GM10847 (cell line): ENCODE measurements around the gene SRSF4.

Source experiments
- POLR2A ChIP-seq: IDR thresholded peaks from 2 replicates; pipeline ENCODE4 v1.6.1; 2011; ENCODE audit not compliant: insufficient read length; ENCODE audit errors: extremely low read depth

Gene SRSF4

DNA sequence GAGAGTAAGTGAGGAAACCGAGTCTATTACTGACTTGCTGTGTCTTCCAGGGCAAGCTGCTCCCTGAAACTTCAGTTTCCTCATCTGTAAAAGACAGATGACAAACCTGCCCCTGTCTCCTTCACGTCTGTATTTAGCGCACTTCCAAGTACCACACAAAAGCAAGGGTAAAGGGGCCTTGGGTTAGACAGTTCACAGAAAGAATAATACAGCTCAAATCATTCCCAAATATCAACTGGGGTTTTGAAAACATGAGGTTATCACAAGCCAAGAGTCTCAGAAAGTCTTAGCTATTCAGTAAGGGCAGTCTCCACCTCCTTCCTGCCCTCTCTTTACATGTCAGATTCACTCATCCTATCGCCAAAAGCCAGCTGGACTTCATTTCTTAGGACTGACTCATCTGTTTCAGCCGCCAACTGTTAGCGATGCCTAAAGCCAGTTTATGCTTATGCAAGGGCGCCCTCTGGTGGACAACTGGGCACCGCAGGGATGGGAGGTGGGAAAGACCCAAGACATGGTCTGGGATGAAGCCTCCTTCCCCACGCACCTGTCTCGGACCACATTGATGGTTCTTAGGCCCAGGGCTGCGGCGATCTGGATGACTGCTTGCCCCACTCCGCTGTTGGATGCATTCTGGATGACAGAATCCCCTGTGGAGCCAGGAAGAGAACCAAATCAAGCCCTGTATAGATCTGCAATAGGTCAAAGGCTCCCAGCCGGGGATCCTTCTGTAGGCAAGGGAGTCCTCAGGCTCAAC, 21.1 kb upstream of the SRSF4 start:
- no peak for TF ChIP-seq POLR2A

DNA sequence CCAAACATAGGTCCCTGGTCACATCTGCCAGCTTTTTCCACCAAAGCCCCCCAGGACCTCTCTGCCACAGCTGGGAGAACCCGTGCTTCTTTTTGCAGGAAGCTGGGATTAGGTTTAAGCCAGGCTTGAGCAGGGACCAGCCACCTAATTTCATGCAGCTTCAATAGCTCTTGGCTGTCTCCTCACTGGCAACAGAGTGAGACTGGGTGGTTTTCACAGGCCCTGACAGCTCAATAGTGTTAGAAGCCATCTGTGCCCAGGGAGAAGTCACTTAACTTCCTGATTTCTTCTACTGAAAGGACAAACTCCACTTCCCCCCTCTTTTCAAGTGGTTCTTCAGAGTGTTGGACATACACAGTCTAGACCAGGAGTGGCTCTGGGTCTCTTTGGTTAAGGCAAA, 20.4 kb upstream of the SRSF4 start:
- no peak for TF ChIP-seq POLR2A

DNA sequence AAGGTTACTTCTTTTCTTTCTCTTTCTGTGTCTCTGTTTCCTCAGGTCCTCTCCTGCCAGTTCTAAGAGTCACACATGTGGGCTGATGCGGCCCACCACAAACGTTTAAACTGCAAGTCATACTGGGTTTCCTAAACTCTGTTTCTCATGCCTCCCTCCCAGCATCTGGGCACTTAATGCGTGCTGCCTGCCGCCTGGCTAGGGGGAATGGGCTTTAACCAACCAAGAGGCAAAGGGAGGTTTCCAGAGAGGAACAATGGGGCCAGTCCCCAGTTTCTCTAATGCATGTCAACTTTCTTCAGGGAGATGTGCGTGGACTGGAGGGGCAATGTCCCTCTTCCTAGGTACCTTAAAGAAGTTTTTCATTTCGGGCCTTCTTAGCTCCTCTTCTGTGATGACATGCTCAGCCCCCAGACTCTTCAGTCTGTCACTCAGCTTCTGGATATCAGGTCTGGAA, 19.9 kb upstream of the SRSF4 start:
- TF ChIP-seq POLR2A: no peak

DNA sequence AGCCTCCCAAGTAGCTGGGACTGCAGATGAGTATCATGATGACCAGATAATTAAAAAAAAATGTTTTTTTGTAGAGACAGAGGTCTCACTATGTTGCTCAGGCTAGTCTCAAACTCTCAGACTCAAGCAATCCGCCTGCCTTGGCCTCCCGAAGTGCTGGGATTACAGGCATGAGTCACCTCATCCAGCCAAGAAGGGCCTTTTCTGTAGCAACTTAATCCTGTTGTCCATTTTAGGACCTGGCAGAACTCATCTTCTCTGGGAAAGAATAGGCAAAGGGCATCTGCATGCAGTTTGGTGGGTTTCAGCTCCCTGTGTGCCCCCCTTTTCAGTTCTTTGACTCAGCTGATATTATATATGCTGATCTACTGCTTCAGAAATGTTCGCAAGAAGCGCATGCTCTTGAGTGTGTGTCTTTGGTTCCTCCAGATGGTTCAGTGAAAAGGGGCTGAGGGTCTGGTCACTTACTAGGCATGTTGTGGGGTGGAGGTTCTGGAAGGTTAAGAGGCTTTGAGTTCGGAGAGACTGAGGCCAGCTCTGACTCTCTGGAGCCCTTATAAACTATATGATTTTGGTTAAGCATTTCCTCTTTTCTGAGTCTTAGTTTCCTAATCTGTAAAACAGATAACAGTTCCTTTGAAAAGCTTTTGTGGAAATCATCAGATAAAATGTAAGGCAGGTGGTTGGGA, 19.4 kb upstream of the SRSF4 start:
- TF ChIP-seq POLR2A: no peak

DNA sequence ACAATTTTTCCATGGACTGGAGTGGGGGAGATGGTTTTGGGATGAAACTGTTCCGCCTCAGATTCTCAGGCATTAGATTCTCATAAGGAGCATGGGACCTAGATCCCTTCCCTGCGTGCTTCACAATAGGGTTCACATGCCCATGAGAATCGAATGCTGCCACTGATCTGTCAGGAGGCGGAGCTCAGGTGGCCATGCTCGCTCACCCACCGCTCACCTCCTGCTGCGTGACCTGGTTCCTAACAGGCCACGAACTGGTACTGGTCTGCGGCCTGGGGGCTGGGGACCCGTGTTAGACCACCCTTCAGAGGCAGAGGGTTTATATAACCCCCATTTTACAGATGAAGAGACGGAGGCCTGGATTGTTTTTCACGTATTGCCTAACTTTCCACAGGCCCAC, 16.3 kb upstream of the SRSF4 start:
- TF ChIP-seq POLR2A: no peak

DNA sequence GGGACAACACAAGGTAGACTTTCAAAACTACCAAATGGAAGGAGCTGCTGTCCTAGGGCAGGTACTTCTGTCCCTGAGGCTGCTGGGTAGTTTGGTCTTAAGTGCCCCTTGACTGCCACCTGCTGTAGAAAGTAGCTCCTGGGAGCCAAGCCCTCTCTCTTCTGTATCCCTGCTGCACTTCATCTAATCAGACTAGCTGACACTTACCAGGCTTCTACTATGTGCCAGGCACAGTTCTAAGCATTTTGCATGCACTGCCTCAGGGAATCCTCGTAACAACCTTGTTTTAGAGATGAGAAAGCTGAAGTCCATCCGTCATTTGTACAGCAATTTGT, 15.9 kb upstream of the SRSF4 start:
- no peak for TF ChIP-seq POLR2A

DNA sequence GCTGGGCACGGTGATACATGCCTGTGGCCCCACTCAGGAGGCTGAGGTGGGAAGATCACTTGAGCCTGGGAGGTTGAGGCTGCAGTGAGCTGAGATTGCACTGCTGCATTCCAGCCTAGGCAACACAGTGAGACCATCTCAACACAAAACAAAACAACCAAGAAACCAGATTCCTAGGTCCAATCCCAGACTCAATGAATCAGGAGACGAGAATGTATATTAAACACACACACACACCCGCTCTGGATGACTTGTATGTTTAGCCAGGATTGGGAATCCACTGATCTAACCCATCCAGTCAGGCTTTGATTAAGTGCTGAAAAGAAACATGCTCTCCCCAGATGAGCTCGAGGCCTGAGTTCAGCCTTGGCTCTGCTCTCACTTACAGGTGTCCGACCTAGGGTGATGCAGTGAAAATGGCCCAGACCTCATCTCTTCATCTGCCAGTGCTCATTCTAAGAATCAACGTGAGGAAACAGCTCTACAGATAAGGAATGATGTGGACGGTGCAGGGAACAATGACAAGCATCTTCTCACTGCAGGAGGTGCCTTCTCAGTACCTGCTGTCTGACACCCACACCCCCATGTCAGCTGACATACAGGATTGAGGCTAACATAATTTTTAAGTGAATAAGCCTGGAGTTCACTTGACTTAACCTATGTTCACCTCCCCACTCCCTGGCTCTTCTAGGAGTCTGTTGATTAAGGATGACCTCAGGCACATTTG, 15.3 kb upstream of the SRSF4 start:
- TF ChIP-seq POLR2A: no peak

DNA sequence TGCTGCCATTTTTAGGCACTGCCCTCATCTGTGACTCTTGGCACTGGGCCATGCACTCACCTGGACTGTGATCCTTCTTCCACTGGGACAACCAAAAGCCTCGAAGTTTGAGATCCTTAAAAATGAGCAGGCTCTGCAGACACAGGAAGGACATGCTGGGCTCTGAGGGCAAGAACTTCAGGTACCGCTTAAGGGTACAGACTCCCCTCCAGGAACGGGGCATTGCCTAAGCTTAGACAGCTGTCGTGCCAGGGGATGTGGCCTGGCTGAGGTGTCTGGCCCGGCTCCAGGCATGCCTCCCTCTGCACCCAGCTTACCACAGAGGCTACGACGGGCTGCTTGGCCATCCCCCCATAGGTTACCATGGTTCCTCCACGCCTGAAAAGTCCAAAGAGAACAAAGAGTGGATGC, 14.2 kb upstream of the SRSF4 start:
- TF ChIP-seq POLR2A: no peak

DNA sequence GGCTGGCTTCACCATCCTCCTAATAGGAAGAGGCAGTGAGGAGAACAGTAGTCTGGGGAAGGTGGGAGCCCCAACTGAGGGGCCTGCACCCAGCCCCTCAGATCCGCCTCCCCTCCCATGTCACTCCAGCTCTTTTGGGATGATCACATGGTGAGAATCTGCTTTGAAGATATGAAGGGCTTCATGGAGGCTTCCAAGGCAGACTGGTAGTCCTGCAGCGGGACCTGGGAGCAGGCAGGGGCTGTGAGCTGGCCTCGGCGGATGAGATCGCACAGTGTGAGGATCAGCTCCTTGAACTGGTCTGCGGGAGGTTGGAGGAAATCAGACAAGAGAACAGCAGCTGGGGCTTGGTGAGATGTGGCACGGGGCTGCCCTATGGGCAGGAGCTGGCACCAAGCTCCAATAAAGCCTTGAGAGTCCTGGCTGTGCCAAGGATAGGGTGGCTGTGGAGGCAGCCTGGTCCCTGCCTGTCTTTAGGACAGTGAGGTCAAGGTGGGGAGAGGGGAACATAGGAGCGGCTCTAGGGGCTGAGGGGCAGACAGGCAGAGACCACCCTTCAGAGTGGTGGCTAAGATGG, 12.3 kb upstream of the SRSF4 start:
- no peak for TF ChIP-seq POLR2A

DNA sequence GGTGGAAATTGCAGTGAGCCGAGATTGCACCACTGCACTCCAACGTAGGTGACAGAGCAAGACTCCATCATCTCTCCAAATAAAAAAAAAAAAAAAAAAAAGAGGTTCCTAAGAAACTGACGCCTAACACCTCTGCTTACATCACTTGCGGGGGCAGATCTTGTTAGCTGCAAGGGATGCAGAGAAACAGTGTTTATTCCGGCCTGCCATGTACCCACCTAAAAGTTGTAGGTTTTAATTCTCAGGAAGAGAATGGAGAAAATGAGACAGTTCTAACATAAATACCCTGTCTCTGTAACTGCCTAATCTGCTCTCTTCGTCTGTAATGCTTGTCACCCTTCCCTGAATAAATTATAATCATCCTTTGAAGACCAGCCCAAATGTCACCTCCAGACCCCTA, 9.0 kb upstream of the SRSF4 start:
- no peak for TF ChIP-seq POLR2A

DNA sequence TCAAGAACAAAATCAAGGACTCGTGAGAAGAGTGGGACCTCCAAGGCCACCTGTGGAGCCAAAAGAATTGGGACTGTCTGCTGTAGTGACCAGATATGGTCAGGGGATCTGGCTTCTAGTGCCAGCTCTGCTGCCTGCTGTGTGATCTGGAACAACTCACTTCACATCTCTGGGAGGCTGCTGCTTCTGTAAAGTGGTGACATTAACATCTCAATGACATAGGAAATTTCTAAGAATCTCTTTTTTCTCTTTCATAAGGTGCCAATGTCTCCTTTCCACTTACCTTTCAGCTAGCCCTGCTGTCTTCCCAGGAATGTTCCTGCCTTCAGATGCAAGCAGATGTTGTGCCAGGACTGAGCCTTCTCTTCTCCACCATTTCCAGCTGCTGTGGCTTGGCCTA, 5.0 kb upstream of the SRSF4 start:
- TF ChIP-seq POLR2A: no peak

DNA sequence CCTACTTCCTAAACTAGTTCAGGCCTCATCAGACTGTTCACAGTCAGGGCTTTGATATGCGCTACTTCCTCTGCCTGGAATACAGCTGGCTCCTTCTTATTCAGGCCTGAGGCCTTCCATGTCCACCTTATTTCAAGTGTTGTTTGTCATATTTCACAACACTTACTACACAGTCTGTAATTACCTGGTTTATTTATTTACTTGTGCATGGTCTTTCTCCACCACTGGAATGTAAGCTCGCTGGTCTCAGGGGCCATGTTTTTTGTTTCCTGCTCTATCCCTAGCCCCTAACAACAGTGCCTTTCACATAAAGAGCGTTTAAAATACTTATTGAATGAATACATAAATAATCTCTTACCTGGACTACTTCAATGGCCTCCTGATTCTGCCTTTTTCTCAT, 4.6 kb upstream of the SRSF4 start:
- no peak for TF ChIP-seq POLR2A

DNA sequence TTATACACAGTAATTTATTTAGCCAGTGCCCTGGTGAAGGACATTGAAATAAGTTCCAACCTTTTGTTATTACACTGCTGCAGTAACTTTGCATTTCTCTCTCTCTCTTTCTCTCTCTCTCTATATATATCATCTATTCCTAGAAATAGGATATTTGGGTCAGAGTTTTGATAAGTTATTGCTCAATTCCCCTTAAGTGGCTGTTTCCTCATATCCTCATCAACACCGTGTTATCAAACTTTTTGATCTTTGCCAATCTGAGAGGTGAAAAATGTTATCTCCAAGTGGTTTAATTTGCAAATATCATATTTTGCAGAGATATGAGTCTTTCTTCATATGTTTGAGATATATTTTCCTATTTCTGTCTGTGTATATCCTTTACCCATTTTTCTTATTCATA, 1.6 kb upstream of the SRSF4 start:
- TF ChIP-seq POLR2A: no peak

DNA sequence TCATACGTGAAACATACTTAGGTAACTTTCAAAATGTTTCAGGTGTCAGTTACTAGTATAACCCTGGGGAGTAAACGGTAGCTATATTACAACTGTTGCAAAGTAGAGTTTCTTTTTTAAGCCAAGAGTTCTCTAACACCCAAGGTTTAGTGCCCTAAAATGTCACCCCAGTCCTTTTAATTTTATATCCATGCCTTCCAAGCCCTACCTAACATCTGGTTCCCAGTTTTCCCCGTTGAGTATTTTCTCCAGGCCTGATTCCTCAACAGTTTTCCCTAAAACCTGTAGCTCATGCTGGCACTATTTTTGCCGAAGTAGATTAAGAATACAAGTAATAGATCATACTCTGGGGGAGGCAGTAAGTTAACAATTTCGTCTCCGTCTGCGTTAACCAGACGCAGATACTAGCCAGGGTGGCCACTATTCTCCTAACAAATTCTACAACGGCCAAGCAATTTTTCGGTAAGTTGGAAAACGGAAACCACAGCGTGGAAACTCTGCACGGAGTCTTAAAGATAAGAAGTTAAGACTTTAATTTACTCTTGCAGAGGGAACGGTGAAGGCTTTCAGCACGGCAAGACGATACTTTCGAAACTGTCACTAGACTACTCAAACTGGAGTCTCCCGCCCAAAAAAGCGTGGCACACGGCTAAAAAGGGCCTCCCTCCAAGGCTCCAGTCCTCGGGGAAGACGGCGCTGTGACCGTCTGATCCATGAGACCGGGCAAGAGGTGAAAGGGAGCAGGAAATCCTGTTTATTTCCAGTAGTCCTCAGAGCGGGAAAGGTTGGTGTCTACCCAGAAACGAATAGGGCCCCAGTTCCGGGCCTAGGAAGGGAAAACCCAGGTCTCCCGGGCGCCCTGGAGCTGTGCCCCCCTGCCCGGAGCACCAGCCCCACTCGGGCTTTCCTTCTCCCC, 945 bp downstream of the SRSF4 start:
- no peak for TF ChIP-seq POLR2A
